NCI-H2196 treated with DMSO at 0.1 percent for 48 hours (cell line): Measurements from ENCODE around the gene HEATR5A.
"Not testable (repeated sequence)": the region's sequence is repeated elsewhere in the genome, so short reads cannot be mapped to it uniquely, and the experiment has no call there.

Experiments used
- DNase-seq: peaks from one replicate; lab custom pipeline; 2025; ENCODE audit not compliant: unreplicated experiment; lab: John Stamatoyannopoulos, UW

Gene HEATR5A

DNA sequence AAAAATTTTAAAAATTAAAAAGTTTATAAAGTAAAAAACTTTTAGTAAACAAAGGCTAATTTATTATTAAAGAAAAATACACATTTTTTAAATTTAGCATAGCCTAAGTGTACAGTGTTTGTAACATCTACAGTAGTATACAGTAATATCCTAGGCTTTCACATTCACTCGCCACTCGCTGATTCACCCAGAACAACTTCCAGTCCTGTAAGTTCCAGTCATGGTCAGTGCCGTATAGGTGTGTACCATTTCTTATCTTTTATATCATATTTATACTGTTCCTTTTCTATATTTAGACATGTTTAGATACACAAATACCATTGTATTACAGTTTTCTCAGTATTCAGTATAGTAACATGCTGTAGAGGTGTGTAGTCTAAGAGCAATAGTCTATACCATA is 28.9 kb downstream of the HEATR5A start:
- no peak for DNase-seq

DNA sequence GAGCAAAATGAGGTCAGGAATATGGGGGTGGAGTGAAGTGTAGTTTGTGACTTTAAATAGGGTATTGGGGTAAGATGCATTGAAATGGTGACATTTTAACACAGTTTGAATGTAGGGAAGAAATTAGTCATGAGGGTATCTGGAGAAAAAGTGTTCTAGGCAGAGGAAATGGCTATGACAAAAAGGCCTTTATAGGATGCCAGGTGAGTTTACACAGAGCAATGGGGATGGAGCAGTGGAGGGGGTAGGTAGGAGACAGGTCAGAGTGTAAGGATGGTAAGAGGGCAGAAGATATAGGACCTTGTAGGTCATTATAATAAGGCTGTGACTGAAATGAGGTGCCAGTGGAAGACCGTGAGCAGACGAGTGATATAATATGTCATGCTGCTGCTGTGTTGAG is 30.4 kb downstream of the HEATR5A start:
- no peak for DNase-seq

DNA sequence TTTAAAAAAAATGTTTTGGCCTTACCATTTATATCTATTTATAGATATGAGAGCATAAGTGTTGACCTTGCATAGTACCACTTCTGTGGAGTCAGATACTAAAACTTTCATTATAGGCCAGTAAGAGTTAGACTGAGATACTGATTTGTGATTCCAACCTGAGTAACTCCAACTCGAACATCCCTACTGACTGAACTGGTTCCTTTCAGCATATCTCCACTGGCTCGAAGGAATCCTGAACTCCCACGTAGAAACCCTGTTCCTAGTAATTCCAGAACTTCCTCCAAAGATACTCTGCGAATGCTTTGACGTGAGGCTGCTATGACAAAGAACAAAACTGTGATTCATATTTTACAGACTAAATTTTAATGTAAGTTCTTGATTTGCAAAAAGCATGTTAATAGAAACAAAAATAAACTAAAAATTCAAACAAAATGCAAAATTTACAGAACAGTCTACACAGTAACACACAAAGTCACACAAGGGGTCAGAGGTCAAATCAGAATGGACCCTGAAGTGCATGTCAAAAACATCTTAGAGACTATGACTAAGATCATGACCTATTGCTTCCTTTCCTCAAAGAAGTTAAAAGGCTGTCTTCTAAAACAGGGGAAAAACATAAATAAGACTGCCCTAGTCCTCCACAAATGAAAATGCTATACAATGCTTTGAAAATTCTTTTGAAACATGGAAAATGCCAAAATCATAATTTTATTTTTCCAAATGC is 31.5 kb downstream of the HEATR5A start:
- no peak for DNase-seq

DNA sequence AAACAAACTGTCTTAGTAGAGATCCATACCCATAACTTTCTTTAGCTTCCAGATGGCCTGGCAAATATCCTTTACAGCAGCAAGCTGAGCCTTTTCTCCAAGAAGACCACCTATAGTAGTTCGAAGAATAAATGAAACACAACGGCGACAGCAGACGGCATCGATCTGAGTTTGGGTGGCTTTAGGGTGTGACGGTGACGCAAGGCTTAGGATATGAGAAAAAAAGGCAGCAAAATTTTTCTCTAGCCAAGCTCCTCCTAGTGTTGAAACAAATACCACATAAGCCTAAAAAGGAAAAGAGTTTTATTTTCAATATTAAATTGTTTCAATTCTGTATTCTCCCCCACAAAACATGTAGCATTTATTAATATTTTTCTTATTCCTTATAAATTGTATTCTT is 33.3 kb downstream of the HEATR5A start:
- no peak for DNase-seq

DNA sequence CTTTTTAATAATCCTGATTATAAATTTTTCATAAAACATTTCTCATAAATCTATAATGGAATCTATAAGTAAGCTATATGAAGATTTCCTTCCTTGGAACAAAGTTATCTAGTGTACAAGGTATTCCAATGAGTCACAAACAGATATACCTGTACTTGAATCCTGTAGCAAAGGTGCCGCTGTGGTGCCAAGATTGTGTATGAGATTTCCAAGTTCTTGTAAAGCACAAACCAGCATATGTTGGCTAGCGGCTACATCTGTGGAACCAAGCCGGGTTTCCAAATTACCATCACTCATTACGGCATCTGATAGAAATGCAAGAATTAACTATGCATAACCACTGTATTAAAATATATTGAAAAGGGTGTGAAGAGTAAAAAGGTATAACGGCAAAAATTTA is 34.1 kb downstream of the HEATR5A start:
- no peak for DNase-seq

DNA sequence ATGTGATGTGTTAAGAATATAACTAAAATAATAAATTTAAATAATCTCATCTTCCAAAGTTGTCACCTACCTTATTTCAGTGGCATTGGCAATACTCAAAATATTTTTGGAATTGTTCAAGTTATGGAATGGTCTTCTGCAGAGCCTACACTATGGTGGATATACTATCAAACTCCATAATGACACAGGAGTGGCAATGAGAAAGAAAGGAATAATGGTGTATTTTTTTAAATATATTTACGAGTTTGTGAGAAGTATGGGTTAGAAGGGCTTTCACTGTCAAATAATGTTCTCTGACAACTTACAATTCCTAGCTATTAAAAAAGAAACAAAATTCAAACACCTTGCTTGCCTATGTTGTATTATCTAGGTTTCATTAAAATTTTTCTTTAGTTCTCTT is 38.1 kb downstream of the HEATR5A start:
- no peak for DNase-seq

DNA sequence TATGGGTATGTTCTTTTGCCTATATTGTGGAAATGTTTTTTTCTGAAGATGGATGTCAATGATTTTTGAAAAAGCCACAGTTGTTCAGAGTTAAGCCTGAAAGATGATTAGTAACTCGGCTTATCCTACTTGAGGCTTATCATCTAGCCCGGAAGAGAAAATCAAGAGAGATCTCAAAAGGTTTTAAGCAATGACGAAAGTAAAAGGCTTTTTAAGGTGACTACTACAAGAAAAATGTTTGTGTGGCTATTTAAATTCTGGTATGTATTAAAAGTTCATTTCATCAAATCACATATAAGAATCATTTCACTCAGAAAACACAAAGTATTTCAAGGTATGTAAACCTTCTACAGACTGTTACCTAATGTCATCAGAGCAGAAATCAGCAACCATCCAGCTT is 40.2 kb downstream of the HEATR5A start:
- no peak for DNase-seq

DNA sequence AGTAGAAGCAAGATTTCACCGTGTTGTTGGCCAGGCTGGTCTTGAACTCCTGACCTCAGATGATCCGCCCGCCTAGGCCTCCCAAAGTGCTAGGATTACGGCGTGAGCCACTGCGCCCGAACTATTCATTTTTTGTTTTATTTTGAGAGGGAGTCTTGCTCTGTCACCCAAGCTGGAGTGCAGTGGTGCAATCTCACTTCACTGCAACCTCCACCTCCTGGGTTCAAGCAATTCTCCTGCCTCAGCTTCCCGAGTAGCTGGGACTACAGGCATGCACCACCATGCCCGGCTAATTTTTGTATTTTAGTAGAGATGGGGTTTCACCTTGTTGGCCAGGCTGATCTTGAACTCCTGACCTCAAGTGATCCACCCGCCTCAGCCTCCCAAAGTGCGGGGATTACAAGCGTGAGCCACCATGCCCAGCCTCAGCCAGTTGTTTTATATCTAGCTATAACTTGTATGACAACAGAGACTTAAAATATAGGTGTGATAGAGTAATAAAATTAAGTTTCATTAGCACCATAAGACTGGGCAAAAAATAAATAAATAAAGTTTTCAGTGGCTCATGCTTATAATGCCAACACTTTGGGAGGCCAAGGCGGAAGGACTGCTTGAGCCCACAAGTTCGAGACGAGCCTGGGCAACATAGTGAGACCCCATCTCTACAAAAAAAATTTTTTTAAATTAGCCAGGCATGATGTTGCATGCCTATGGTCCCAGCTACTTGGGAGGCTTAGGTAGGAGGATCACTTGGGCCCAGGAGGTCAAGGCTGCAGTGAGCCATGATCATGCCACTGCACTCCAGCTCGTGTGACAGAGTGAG is 41.0 kb downstream of the HEATR5A start:
- not testable (repeated sequence) for DNase-seq

DNA sequence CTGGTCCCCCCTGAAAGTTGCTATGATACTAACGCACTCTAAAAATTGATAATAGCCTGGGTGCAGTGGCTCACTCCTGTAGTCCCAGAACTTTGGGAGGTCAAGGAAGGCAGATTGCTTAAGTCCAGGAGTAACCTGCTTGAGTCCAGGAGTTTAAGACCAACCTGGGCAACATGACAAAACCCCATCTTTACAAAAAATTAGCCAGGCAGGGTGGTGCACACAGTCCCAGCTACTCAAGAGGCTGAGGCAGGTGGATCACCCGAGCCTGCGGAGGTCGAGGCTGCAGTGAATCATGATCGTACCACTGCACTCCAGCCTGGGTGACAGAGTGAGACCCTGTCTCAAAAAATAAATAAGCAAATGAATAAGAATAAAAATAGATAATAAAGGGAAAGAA is 42.9 kb downstream of the HEATR5A start:
- no peak for DNase-seq

DNA sequence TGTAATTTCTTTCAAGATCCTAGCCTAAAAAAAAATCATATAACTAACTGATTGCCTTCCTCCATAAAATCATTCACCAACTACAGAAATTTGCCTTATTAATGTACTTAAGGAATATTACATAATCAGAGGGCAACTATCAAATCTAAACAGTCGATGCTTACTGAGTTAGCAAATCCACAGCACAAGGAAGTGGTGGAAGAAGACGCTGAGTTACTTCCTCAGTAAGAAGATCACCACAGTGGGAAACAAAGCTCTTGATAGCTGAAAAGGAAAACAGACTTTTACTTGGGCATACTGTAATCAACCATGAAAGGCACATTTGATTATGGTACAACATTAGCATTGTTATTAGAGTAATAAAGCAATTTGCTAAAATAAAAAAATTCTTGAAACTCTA is 48.7 kb downstream of the HEATR5A start:
- DNase-seq: no peak

DNA sequence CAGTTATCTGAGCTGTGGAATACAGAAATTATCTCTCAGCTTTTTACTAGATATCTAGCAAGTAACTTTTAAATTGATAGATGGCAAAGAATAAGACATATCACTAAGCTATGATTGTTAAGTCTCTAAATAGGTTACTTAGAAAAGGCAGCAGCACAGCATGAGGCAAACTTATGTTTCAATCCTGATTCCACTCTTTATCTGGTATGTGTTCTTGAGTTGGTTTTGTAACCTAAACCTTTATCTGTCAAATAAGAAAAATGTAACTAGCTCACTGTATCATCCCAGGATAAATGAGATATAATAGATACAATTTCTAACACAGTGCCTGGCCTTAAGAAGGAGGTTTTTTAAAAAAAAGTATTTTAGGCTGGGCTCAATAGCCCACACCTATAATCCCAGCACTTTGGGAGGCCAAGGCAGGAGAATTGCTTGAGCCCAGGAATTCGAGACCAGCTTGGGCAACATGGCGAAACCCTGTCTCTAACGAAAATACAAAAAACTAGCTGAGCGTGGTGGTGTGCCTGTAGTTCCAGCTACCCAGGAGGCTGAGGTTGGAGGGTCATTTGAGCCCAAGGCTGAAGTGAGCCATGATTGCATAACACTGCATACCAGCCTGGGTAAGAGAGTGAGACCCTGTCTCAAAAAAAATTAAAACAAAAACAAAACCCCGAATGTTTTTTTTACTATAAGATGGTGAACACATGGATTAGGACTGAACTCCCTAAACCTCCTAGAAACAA is 56.8 kb downstream of the HEATR5A start:
- no peak for DNase-seq

DNA sequence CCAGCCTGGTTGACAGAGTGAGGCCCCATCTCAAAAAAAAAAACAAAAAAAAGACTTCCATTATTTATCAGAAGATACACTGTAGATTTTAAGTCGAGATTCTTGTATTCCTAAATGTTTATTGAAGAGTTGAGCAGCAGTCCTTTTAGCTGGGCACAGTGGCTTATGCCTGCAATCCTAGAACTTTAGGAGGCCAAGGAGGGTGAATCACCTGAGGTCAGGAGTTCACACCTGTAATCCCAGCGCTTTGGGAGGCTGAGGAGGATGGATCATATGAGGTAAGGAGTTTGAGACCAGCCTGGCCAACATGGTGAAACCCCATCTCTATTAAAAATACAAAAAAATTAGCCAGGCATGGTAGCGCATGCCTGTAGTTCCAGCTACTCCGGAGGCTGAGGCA is 57.6 kb downstream of the HEATR5A start:
- DNase-seq: no peak

DNA sequence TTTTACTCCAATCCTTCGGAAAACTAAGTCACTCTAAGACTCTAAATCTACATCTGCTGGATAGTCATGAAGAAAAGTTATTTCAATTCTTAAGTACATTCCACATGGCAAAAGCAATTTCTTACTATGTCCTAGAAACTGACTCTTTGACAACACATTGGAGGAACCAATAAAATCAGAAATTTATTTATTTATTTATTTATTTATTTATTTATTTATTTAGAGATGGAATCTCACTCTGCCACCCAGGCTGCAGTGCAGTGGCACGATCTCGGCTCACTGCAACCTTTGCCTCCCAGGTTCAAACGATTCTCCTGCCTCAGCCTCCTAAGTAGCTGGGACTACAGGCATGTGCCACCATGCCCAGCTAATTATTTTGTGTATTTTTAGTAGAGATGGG is 58.6 kb downstream of the HEATR5A start:
- DNase-seq: not testable (repeated sequence)

DNA sequence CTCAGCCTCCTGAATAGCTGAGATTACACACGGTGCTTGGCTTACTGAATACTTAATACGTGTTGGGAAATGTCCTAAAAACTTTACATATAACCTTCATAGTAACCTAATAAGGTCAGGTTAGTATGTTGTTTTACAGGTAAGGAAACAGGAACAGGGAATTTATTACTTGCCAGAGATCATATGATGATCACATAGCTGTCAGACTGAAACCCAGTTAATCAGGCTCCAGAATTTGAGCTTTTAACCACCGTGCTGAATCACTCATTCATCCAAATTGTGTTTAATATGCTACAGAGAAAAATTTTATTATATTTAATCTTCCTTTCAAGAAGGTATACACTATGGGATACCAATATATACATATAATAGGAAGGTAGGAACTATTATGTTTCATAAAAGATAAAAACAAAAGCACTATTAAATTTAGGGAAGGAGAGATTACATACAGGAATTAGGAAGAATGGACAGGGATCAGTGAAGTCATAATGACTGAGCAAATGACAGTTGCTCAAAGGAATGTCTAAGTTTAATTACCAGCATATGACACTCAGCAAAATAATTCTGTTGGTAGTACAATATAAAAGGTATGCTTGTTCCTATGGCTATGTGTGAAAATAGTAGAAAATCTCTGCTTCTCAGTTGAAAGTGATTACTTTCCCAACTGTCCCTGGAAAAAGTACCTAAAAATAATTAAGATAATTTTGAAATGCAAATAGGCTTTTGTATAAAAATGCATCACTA is 59.3 kb downstream of the HEATR5A start:
- DNase-seq: no peak

DNA sequence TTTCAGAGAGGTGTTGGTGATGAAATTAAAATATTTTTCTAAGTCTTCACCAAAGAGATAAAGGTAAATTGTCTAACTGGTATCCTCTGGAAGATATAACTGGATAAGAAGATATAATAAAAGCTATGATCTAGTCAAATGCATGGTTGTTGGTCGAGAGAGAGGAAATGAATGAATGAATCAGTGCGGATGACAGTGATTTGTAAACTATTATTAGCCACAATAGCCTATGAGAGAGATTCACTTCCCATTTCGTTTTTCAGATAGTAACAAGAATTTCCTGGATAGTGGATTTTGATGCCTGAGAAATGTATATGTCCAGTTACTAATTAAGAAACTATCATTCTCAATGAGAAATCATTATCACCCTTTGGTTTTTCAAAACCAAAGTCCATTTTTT is 63.1 kb downstream of the HEATR5A start:
- DNase-seq: no peak

DNA sequence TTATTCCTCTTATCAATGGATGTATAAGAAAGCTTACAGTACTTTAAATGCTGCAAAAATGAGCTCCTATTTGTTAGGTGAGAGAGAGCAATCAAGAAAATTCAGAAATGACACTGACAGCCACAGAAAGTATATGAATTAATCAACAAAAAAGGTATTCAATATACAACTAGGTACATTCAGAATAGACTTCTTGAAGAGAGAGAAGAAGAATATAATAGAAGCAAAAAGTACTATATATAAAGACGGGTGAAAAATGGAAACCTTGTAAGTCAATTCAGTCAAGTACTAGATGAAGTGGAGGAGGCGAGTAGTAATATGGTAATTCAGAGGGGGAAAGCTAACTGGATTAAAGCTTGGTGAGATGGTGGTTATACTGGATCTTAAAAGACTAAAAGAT is 74.3 kb downstream of the HEATR5A start:
- no peak for DNase-seq

DNA sequence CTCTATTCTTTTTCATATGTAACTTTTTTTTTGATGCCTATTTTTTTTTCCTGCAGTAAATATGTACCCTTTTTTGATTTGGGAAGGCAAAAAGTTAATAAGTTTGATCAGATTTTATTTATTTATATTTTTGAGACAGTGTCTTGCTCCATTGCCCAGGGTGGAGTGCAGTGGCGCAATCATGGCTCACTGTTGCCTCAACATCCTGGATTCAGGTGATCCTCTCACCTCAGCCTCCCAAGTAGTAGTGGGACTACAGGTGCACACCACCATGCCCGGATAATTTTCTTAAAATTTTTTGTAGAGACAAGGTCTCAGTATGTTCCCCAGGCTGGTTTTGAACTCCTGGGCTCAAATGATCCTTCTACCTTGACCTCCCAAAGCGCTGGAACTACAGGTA is 79.1 kb downstream of the HEATR5A start:
- no peak for DNase-seq

DNA sequence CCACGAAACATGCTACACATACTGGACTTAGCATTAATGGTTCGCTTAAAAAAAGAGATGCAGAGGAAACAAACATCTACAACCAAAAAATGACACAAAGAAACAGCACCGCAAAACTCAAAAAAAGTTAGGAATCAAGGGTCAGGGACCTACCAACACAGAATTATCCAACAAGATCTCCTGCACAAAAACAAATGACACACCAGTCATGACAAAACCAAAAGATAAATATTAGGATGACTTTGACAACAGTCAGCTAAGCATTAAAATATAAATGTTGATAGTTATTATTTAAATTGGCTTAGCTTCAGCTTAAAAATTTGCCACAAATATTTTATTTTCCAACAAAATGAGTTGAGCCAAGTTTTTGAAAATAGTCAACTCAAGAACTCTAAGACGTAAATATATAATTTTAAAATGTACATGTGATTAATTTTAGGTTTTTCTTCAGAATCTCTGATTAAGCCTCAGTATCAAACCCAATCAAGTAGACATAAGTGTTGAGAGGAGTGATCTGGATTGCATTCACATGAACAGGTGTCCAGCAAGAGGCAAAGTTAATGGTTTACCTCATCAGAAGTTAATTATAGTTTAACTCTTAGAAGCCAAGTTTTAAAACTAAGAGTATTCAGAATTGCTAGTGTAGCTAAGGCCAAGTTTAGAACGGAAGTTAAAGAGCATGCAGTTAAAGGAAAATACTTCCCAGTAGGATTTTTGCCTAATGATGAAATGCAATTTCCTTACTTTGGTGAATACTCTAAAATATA is 79.9 kb downstream of the HEATR5A start:
- DNase-seq: no peak

DNA sequence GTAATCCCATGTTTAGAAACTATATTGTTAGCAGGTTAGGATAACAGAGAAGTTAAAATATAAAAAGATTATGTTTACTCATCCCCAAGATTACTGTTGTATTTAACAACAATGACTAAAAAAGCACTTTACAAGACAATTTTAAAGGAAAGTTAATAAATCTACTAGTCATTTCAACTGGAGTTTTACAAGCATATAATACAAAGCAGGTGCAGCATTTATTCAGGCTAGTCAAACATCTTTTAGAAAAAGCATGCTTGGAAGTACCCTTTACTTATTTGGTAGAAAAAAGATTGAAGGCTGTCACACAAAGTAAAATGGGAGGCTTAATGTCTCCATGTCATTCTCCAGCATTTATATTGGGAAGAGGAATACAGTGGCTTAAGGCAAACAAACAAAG is 80.6 kb downstream of the HEATR5A start:
- DNase-seq: no peak

DNA sequence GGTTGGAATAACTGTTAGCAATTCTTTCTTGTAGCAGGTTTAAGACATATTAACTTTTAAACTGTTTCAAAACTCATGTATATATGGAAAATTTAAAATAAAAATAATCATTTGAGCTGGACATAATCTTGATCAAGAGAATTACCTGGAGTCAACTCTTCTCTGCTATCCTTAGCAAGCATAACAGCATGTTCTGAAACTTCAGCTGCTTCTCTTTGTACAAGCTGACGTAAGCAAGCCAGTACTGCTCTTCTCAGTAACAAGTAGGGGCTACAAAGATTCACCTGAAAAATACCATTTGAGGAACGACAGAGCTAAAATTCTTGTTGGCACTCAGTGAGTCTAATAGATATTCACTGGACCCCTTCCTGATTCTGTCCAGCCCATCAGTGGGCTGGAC is 83.0 kb downstream of the HEATR5A start:
- no peak for DNase-seq

DNA sequence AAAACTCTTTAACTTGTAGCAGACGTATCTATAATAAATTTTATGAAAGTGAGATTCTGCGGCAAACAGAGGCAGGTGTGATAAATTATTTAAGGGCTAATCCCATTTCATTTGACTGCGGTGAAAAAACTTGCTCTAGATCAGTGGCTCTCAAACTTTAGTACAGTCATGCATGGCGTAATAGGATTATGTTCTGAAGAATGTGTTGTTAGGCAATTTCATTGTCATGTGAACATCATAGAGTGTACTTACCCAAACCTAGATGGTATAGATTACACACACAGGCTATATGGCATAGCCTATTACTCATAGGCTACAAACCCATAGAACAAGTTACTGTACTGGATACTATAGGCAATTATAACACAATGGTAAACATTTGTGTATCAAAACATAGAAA is 83.7 kb downstream of the HEATR5A start:
- DNase-seq: no peak
